GM18502 (cell line): ENCODE measurements around the gene AARS1.
"Not testable (repeated sequence)": the region's sequence is repeated elsewhere in the genome, so short reads cannot be mapped to it uniquely, and the experiment has no call there.

Experiments used
- ATAC-seq: cut with Tn5 transposase; IDR thresholded peaks from one replicate; pipeline ENCODE4 v1.9.1; 2021; ENCODE audit warnings: mild to moderate bottlenecking; ENCODE audit not compliant: unreplicated experiment, poor library complexity

Gene AARS1

GRCh38 chr16:70289229-70290094 lies at the start of gene AARS1:
Gene AARS1 (minus strand): TSS chr16:70289506. CDS start chr16:70282763, 6,743 bp downstream.
- ATAC-seq, result peak; percentile 97

- ATAC-seq, result no peak
Measured at GRCh38 chr16:70337814-70338213, 48.5 kb upstream of the AARS1 start.

GRCh38 chr16:70332728-70333127 lies 43.4 kb upstream of the AARS1 start:
- ATAC-seq, result not testable (repeated sequence)

GRCh38 chr16:70331588-70332358 lies 42.5 kb upstream of the AARS1 start:
- no peak for ATAC-seq

- ATAC-seq, result no peak
Measured at GRCh38 chr16:70331091-70331490, 41.8 kb upstream of the AARS1 start.

GRCh38 chr16:70324998-70325747 lies 35.9 kb upstream of the AARS1 start:
- ATAC-seq, result no peak

- no peak for ATAC-seq
Measured at GRCh38 chr16:70320121-70320520, 30.8 kb upstream of the AARS1 start.

GRCh38 chr16:70307726-70308125 lies 18.4 kb upstream of the AARS1 start:
- not testable (repeated sequence) for ATAC-seq

- ATAC-seq, result no peak
Measured at GRCh38 chr16:70306880-70307279, 17.6 kb upstream of the AARS1 start.

GRCh38 chr16:70304892-70305448 lies 15.7 kb upstream of the AARS1 start:
- no peak for ATAC-seq

GRCh38 chr16:70302745-70303144 lies 13.4 kb upstream of the AARS1 start:
- ATAC-seq, result no peak

GRCh38 chr16:70301121-70301520 lies 11.8 kb upstream of the AARS1 start:
- no peak for ATAC-seq

GRCh38 chr16:70298988-70299938 lies 10.0 kb upstream of the AARS1 start, which contains the start of gene DDX19B:
Gene DDX19B (plus strand): TSS chr16:70299186. CDS start chr16:70299298, 112 bp downstream.
- ATAC-seq, result peak; percentile 88

- no peak for ATAC-seq
Measured at GRCh38 chr16:70295634-70296033, 6.3 kb upstream of the AARS1 start.

- ATAC-seq, result no peak
Measured at GRCh38 chr16:70294385-70295025, 5.2 kb upstream of the AARS1 start.

- ATAC-seq, result not testable (repeated sequence)
Measured at GRCh38 chr16:70292148-70292547, 2.8 kb upstream of the AARS1 start.

- ATAC-seq, result no peak
Measured at GRCh38 chr16:70290949-70291519, 1.7 kb upstream of the AARS1 start.

- ATAC-seq, result not testable (repeated sequence)
Measured at GRCh38 chr16:70287304-70287971, 1.9 kb downstream of the AARS1 start.
